Muscle layer of duodenum (tissue), 2 donors: ENCODE measurements around the gene NLRP6.
"Not testable (repeated sequence)": the region's sequence is repeated elsewhere in the genome, so short reads cannot be mapped to it uniquely, and the experiment has no call there.

Experiments used
- H3K27ac ChIP-seq: one replicate; pipeline ENCODE4 v1.7.0; 2013; ENCODE audit warnings: mild to moderate bottlenecking, low read length
- H3K27me3 ChIP-seq: one replicate; pipeline ENCODE4 v1.7.0; 2013; ENCODE audit warnings: low read depth, mild to moderate bottlenecking, control low read depth, low read length
- H3K36me3 ChIP-seq, 2 donors: one replicate each; pipeline ENCODE4 v1.7.0; 2013; ENCODE audit warnings: low read length in 2 of 2, control low read depth in 1 of 2, mild to moderate bottlenecking in 1 of 2; ENCODE audit not compliant: insufficient read depth in 2 of 2, control insufficient read depth in 1 of 2
- H3K4me1 ChIP-seq, 2 donors: one replicate each; pipeline ENCODE4 v1.7.0; 2013; ENCODE audit warnings: low read length in 2 of 2, mild to moderate bottlenecking in 2 of 2, control low read depth in 1 of 2, moderate library complexity in 1 of 2; ENCODE audit not compliant: insufficient read depth in 2 of 2, control insufficient read depth in 1 of 2
- H3K4me3 ChIP-seq, 2 donors: one replicate each; pipeline ENCODE4 v1.7.0; 2013; ENCODE audit warnings: low read length in 2 of 2, low read depth in 1 of 2, mild to moderate bottlenecking in 1 of 2
- H3K9me3 ChIP-seq, 2 donors: one replicate each; pipeline ENCODE4 v1.7.0; 2013; ENCODE audit warnings: low read length in 2 of 2, control low read depth in 1 of 2, mild to moderate bottlenecking in 1 of 2; ENCODE audit not compliant: control insufficient read depth in 1 of 2
- donor health status: healthy.

NLRP6 gene

GRCh38 chr11:284105-285020, 6.2 kb downstream of the NLRP6 start:
- no peak overlapping the region for H3K27ac ChIP-seq
- no peak overlapping the region for H3K4me3 ChIP-seq
- peaks cover 0 to 31% of the 10 kb centered on the region in 2 donors for H3K4me1 ChIP-seq
- no peaks in the 10 kb centered on the region for H3K9me3 ChIP-seq
- H3K27me3 ChIP-seq: peaks cover 34% of the 10 kb centered on the region
- no peaks in the 10 kb centered on the region for H3K36me3 ChIP-seq

GRCh38 chr11:285021-285893, 7.0 kb downstream of the NLRP6 start:
- no peak overlapping the region for H3K27ac ChIP-seq
- H3K9me3 ChIP-seq: no peaks in the 10 kb centered on the region
- peaks cover 28% of the 10 kb centered on the region for H3K27me3 ChIP-seq
- H3K4me1 ChIP-seq: peaks cover 0 to 27% of the 10 kb centered on the region in 2 donors
- H3K4me3 ChIP-seq: no peak overlapping the region
- no peaks in the 10 kb centered on the region for H3K36me3 ChIP-seq

GRCh38 chr11:285894-286220, 7.7 kb downstream of the NLRP6 start:
- Histone ChIP-seq H3K27ac (no peak overlapping the region), H3K4me3 (no peak overlapping the region), H3K36me3 (no peaks in the 10 kb centered on the region), H3K27me3 (peaks cover 22% of the 10 kb centered on the region), H3K9me3 (no peaks in the 10 kb centered on the region), H3K4me1 (peaks cover 0 to 21% of the 10 kb centered on the region in 2 donors)

- Histone ChIP-seq H3K4me3 (peak overlapping the region in 1 of 2 donors; percentile 73), H3K27ac (peak overlapping the region; percentile 72), H3K4me1 (peaks cover 0 to 13% of the 10 kb centered on the region in 2 donors)
- not testable (repeated sequence) for H3K27me3 ChIP-seq, H3K36me3 ChIP-seq, H3K9me3 ChIP-seq
Measured at GRCh38 chr11:286977-287820, 9.0 kb downstream of the NLRP6 start.

- Histone ChIP-seq H3K27me3 (peaks cover 1% of the 10 kb centered on the region), H3K27ac (peak overlapping the region; percentile 72), H3K4me3 (peak overlapping the region; percentile 52 to 73), H3K4me1 (peaks cover 0 to 13% of the 10 kb centered on the region in 2 donors), H3K36me3 (no peaks in the 10 kb centered on the region), H3K9me3 (no peaks in the 10 kb centered on the region)
Measured at GRCh38 chr11:287821-288477, 9.7 kb downstream of the NLRP6 start.

- no peaks in the 10 kb centered on the region for H3K9me3 ChIP-seq
- peak within 1 kb of the TSS; percentile 72 for H3K27ac ChIP-seq
- H3K27me3 ChIP-seq: no peaks in the 10 kb centered on the region
- peaks cover 0 to 13% of the 10 kb centered on the region in 2 donors for H3K4me1 ChIP-seq
- H3K36me3 ChIP-seq: peaks cover 0 to 5% of the 10 kb centered on the region in 2 donors
- peak within 1 kb of the TSS; percentile 52 to 73 for H3K4me3 ChIP-seq
Measured at GRCh38 chr11:288478-289397, 10.5 kb downstream of the NLRP6 start, which contains the start of gene PGGHG. Gene PGGHG, plus strand, starts transcription at chr11:289126. Its CDS starts 691 bp downstream, at chr11:289817.

GRCh38 chr11:289398-289711, 11.1 kb downstream of the NLRP6 start:
- H3K27ac ChIP-seq: no peak overlapping the region
- peaks cover 0 to 13% of the 10 kb centered on the region in 2 donors for H3K4me1 ChIP-seq
- H3K9me3 ChIP-seq: no peaks in the 10 kb centered on the region
- peak overlapping the region in 1 of 2 donors; percentile 41 for H3K4me3 ChIP-seq
- peaks cover 0 to 10% of the 10 kb centered on the region in 2 donors for H3K36me3 ChIP-seq
- no peaks in the 10 kb centered on the region for H3K27me3 ChIP-seq

GRCh38 chr11:289712-290620, 11.8 kb downstream of the NLRP6 start:
- H3K4me1 ChIP-seq: peaks cover 0 to 13% of the 10 kb centered on the region in 2 donors
- peaks cover 0 to 10% of the 10 kb centered on the region in 2 donors for H3K36me3 ChIP-seq
- H3K27me3 ChIP-seq: no peaks in the 10 kb centered on the region
- H3K27ac ChIP-seq: no peak overlapping the region
- H3K4me3 ChIP-seq: peak overlapping the region in 1 of 2 donors; percentile 41
- no peaks in the 10 kb centered on the region for H3K9me3 ChIP-seq

GRCh38 chr11:290621-291231, 12.5 kb downstream of the NLRP6 start:
- Histone ChIP-seq H3K27ac (no peak overlapping the region), H3K36me3 (peaks cover 0 to 10% of the 10 kb centered on the region in 2 donors), H3K27me3 (no peaks in the 10 kb centered on the region), H3K4me1 (peaks cover 0 to 13% of the 10 kb centered on the region in 2 donors), H3K9me3 (no peaks in the 10 kb centered on the region), H3K4me3 (no peak overlapping the region)
